Neutrophil (primary cell): ENCODE results near the gene KRT38.
"Not testable (repeated sequence)": the region's sequence is repeated elsewhere in the genome, so short reads cannot be mapped to it uniquely, and the experiment has no call there.

Source experiments
- H3K27ac ChIP-seq: fragments of 200-600 bp; sonication (generic); 2 replicates; pipeline ENCODE4 v1.5.1; 2016; ENCODE audit warnings: mild to moderate bottlenecking, moderate library complexity
- H3K27me3 ChIP-seq: fragments of 200-600 bp; sonication (generic); 2 replicates; pipeline ENCODE4 v1.6.0; 2016; ENCODE audit warnings: mild to moderate bottlenecking
- H3K36me3 ChIP-seq: fragments of 200-600 bp; sonication (generic); 2 replicates; pipeline ENCODE4 v1.5.1; 2017
- H3K4me1 ChIP-seq, 2 experiments: fragments of 200-600 bp in 1 of 2; sonication (generic) in 1 of 2; 1 replicate in 1 of 2; 2 replicates in 1 of 2; pipeline versions ENCODE4 v1.5.1 to v1.6.1; 2013 to 2016; ENCODE audit warnings: low read depth in 1 of 2, low read length in 1 of 2, mild to moderate bottlenecking in 1 of 2, moderate library complexity in 1 of 2; ENCODE audit not compliant: control insufficient read depth in 1 of 2, insufficient read depth in 1 of 2
- H3K4me3 ChIP-seq, 2 experiments: fragments of 200-600 bp in 1 of 2; sonication (generic) in 1 of 2; 1 replicate in 1 of 2; 2 replicates in 1 of 2; pipeline ENCODE4 v1.5.1; 2013 to 2016; ENCODE audit warnings: low read depth in 1 of 2, low read length in 1 of 2, mild to moderate bottlenecking in 1 of 2, moderate library complexity in 1 of 2
- H3K9me3 ChIP-seq: fragments of 200-600 bp; sonication (generic); 2 replicates; pipeline ENCODE4 v1.5.1; 2016
- CTCF ChIP-seq: fragments of 200-600 bp; sonication (generic); IDR thresholded peaks from 2 replicates; pipeline ENCODE4 v1.5.1; 2016; ENCODE audit warnings: antibody characterized with exemption

The KRT38 gene

GRCh38 chr17:41403404-41404023 lies 37.3 kb downstream of the KRT38 start:
- no peaks in the 10 kb centered on the region for H3K9me3 ChIP-seq
- H3K36me3 ChIP-seq: no peaks in the 10 kb centered on the region
- TF ChIP-seq CTCF: no peak
- H3K27me3 ChIP-seq: peaks cover 16% of the 10 kb centered on the region
- H3K4me1 ChIP-seq: no peaks in the 10 kb centered on the region
- H3K27ac ChIP-seq: no peak overlapping the region
- H3K4me3 ChIP-seq: no peak overlapping the region

GRCh38 chr17:41402161-41402560 lies 38.6 kb downstream of the KRT38 start:
- H3K27ac ChIP-seq: no peak overlapping the region
- no peaks in the 10 kb centered on the region for H3K4me1 ChIP-seq
- no peaks in the 10 kb centered on the region for H3K9me3 ChIP-seq
- no peak for TF ChIP-seq CTCF
- H3K4me3 ChIP-seq: no peak overlapping the region
- peaks cover 16% of the 10 kb centered on the region for H3K27me3 ChIP-seq
- H3K36me3 ChIP-seq: no peaks in the 10 kb centered on the region

- no peaks in the 10 kb centered on the region for H3K4me1 ChIP-seq
- TF ChIP-seq CTCF: no peak
- H3K27ac ChIP-seq: no peak within 1 kb of the TSS
- no peak within 1 kb of the TSS for H3K4me3 ChIP-seq
- H3K36me3 ChIP-seq: no peaks in the 10 kb centered on the region
- peaks cover 28% of the 10 kb centered on the region for H3K27me3 ChIP-seq
- H3K9me3 ChIP-seq: no peaks in the 10 kb centered on the region
These were observed 43.7 kb downstream of the KRT38 start, which contains the start of gene KRT31 for GRCh38 chr17:41396996-41397660. TSS of gene KRT31 (minus strand) at chr17:41397608. CDS start at chr17:41397539, 69 bp downstream.

- Histone ChIP-seq H3K36me3 (no peaks in the 10 kb centered on the region), H3K4me3 (no peak overlapping the region), H3K9me3 (no peaks in the 10 kb centered on the region), H3K4me1 (no peaks in the 10 kb centered on the region), H3K27me3 (peaks cover 36% of the 10 kb centered on the region), H3K27ac (no peak overlapping the region)
- TF ChIP-seq CTCF: no peak
These were observed 44.4 kb downstream of the KRT38 start for GRCh38 chr17:41396340-41396739.

- Histone ChIP-seq H3K27ac (no peak overlapping the region), H3K4me1 (no peaks in the 10 kb centered on the region), H3K9me3 (no peaks in the 10 kb centered on the region), H3K27me3 (peaks cover 38% of the 10 kb centered on the region), H3K36me3 (no peaks in the 10 kb centered on the region), H3K4me3 (no peak overlapping the region)
- no peak for TF ChIP-seq CTCF
These were observed 45.2 kb downstream of the KRT38 start for GRCh38 chr17:41395611-41396010.

- peaks cover 41% of the 10 kb centered on the region for H3K27me3 ChIP-seq
- H3K9me3 ChIP-seq, H3K4me1 ChIP-seq, H3K4me3 ChIP-seq, H3K27ac ChIP-seq, H3K36me3 ChIP-seq: not testable (repeated sequence)
These were observed 45.7 kb downstream of the KRT38 start for GRCh38 chr17:41395044-41395443.
